ENCODE results near the gene FGFR1OP2. TPM values are rescaled to one million over a fixed set of nuclear protein-coding genes. Genes with fewer than 3 reads are reported as not detected.
A peak's percentile ranks its signal among the peaks of the same experiment; 100 is the strongest.

The FGFR1OP2 gene
- total RNA-seq, 1 donor from 2014 or later = 65.8 TPM

DNA sequence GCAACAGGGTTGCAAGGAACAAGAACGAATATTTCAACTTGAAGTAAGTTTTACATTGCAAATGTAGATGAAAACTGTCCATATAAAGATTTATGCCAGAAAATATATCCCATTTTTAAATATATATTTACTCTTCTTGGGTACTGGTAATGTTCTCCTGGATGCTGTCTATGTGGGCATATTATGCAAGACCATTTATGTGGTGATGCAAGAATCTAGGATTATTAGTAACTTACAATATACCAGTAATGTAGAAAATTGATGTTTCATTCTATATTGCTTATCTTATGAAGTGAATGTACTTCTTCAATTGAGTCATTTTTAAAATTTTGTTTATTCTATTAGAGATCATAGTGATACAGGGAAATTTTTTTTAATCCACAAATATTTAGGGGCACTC is 25.1 kb downstream of the FGFR1OP2 start:
- Mint-ChIP-seq H3K4me3 (ENCODE audit: unreplicated experiment) (no peak overlapping the region), H3K27me3 (ENCODE audit: unreplicated experiment) (no peaks in the 10 kb centered on the region), H3K36me3 (ENCODE audit: low read depth, unreplicated experiment) (peaks cover 14% of the 10 kb centered on the region), H3K9me3 (ENCODE audit: unreplicated experiment) (no peaks in the 10 kb centered on the region), H3K27ac (ENCODE audit: unreplicated experiment) (no peak overlapping the region), H3K4me1 (ENCODE audit: unreplicated experiment) (no peaks in the 10 kb centered on the region)
- no peak for TF ChIP-seq CTCF (IDR thresholded peaks at IDR 0.05; ENCODE audit: unreplicated experiment)
- no peak for DNase-seq (ENCODE audit: low spot score)

GRCh38 chr12:26966842-26967241 is 28.6 kb downstream of the FGFR1OP2 start:
- Mint-ChIP-seq H3K9me3 (ENCODE audit: unreplicated experiment) (no peaks in the 10 kb centered on the region), H3K27ac (ENCODE audit: unreplicated experiment) (no peak overlapping the region), H3K27me3 (ENCODE audit: unreplicated experiment) (no peaks in the 10 kb centered on the region), H3K4me1 (ENCODE audit: unreplicated experiment) (no peaks in the 10 kb centered on the region), H3K36me3 (ENCODE audit: low read depth, unreplicated experiment) (peaks cover 17% of the 10 kb centered on the region), H3K4me3 (ENCODE audit: unreplicated experiment) (no peak overlapping the region)
- no peak for TF ChIP-seq CTCF (IDR thresholded peaks at IDR 0.05; ENCODE audit: unreplicated experiment)
- no peak for DNase-seq (ENCODE audit: low spot score)

GRCh38 chr12:26970136-26970535 is 31.9 kb downstream of the FGFR1OP2 start:
- Mint-ChIP-seq H3K36me3 (ENCODE audit: low read depth, unreplicated experiment) (peaks cover 12% of the 10 kb centered on the region), H3K4me3 (ENCODE audit: unreplicated experiment) (no peak overlapping the region), H3K27me3 (ENCODE audit: unreplicated experiment) (no peaks in the 10 kb centered on the region), H3K4me1 (ENCODE audit: unreplicated experiment) (no peaks in the 10 kb centered on the region), H3K27ac (ENCODE audit: unreplicated experiment) (no peak overlapping the region), H3K9me3 (ENCODE audit: unreplicated experiment) (no peaks in the 10 kb centered on the region)
- TF ChIP-seq CTCF (IDR thresholded peaks at IDR 0.05; ENCODE audit: unreplicated experiment) = no peak
- no peak for DNase-seq (ENCODE audit: low spot score)

DNA sequence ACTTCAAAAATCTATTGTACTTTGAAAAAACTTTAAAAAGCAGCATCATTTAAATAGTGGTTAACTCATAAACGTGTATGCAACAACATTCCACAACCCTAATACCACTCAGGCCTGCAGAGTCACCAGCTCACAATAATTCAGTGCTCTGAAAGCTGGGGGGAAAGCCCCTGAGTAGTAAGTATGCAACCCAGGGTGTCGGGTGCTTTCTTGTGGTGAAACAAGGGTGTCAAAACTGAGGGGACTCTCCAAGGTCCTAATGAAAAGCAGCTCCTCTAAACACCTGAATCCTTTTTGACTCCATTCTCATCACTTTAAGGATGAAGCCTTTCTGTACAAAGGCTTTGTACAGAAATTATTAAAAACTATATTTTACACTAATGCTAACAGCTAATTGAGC is 33.7 kb downstream of the FGFR1OP2 start:
- peaks cover 12% of the 10 kb centered on the region for H3K36me3 Mint-ChIP-seq (ENCODE audit: low read depth, unreplicated experiment)
- no peaks in the 10 kb centered on the region for H3K27me3 Mint-ChIP-seq (ENCODE audit: unreplicated experiment)
- peaks cover 5% of the 10 kb centered on the region for H3K4me1 Mint-ChIP-seq (ENCODE audit: unreplicated experiment)
- H3K4me3 Mint-ChIP-seq (ENCODE audit: unreplicated experiment) = no peak overlapping the region
- no peak for DNase-seq (ENCODE audit: low spot score)
- TF ChIP-seq CTCF (IDR thresholded peaks at IDR 0.05; ENCODE audit: unreplicated experiment) = no peak
- no peak overlapping the region for H3K27ac Mint-ChIP-seq (ENCODE audit: unreplicated experiment)
- no peaks in the 10 kb centered on the region for H3K9me3 Mint-ChIP-seq (ENCODE audit: unreplicated experiment)

DNA sequence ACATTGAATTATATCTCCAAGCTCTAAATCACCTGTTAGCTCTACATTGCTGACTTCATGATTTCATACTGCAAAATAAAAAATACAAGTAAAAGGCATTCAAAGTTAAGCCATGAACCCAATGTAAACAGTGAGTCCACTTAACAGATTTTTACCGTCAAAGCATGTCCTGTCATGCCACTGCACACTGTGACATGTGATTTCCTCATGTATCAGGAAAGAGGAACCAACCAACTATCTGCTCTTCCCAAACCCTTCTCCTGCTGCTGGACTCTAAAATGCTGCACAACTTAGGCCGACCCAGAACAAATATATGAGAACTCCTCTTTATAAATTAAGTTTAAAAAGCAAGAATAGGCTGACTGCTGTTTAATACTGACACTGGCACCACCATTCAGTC is 38.4 kb downstream of the FGFR1OP2 start:
- Mint-ChIP-seq H3K27me3 (ENCODE audit: unreplicated experiment) (no peaks in the 10 kb centered on the region), H3K4me1 (ENCODE audit: unreplicated experiment) (peaks cover 5% of the 10 kb centered on the region), H3K27ac (ENCODE audit: unreplicated experiment) (no peak overlapping the region), H3K9me3 (ENCODE audit: unreplicated experiment) (no peaks in the 10 kb centered on the region), H3K4me3 (ENCODE audit: unreplicated experiment) (peak overlapping the region; percentile 25), H3K36me3 (ENCODE audit: low read depth, unreplicated experiment) (no peaks in the 10 kb centered on the region)
- no peak for DNase-seq (ENCODE audit: low spot score)
- TF ChIP-seq CTCF (IDR thresholded peaks at IDR 0.05; ENCODE audit: unreplicated experiment) = no peak
